8988T (cell line): ENCODE data around the gene SCCPDH.

Source experiments
- DNase-seq: peaks from one replicate; pipeline ENCODE4 v3.0.0; 2011

The SCCPDH gene

GRCh38 chr1:246753670-246754535 is 29.7 kb downstream of the SCCPDH start:
- no peak for DNase-seq

GRCh38 chr1:246755419-246755818 is 31.2 kb downstream of the SCCPDH start:
- DNase-seq = no peak

- no peak for DNase-seq
Measured at GRCh38 chr1:246760422-246761347, 36.5 kb downstream of the SCCPDH start.

- no peak for DNase-seq
Measured at GRCh38 chr1:246761396-246761795, 37.2 kb downstream of the SCCPDH start.

GRCh38 chr1:246765521-246765920 is 41.3 kb downstream of the SCCPDH start:
- DNase-seq = no peak

- DNase-seq = no peak
Measured at GRCh38 chr1:246768403-246769020, 44.3 kb downstream of the SCCPDH start.

GRCh38 chr1:246769306-246769705 is 45.1 kb downstream of the SCCPDH start:
- DNase-seq = no peak

GRCh38 chr1:246771366-246771765 is 47.2 kb downstream of the SCCPDH start:
- no peak for DNase-seq

- DNase-seq = no peak
Measured at GRCh38 chr1:246772686-246773085, 48.5 kb downstream of the SCCPDH start.

GRCh38 chr1:246773213-246773641 is 49.0 kb downstream of the SCCPDH start:
- no peak for DNase-seq

- DNase-seq = no peak
Measured at GRCh38 chr1:246775531-246776385, 51.5 kb downstream of the SCCPDH start.

GRCh38 chr1:246776923-246777322 is 52.7 kb downstream of the SCCPDH start:
- no peak for DNase-seq

- no peak for DNase-seq
Measured at GRCh38 chr1:246778663-246779062, 54.5 kb downstream of the SCCPDH start.

- DNase-seq = no peak
Measured at GRCh38 chr1:246779561-246780175, 55.5 kb downstream of the SCCPDH start.

- DNase-seq = no peak
Measured at GRCh38 chr1:246780264-246780663, 56.1 kb downstream of the SCCPDH start.

GRCh38 chr1:246781212-246781611 is 57.0 kb downstream of the SCCPDH start:
- no peak for DNase-seq

GRCh38 chr1:246782120-246782900 is 58.1 kb downstream of the SCCPDH start:
- DNase-seq = no peak

GRCh38 chr1:246784621-246785493 is 60.6 kb downstream of the SCCPDH start:
- no peak for DNase-seq

GRCh38 chr1:246785494-246786111 is 61.4 kb downstream of the SCCPDH start:
- DNase-seq = no peak
